Mucosa of rectum (tissue), 2 donors: Measurements from ENCODE around the gene SLC25A39.

ENCODE experiments used
- H3K27ac ChIP-seq, 2 donors: one replicate each; pipeline ENCODE4 v1.7.0; 2013; ENCODE audit warnings: inconsistent platforms in 2 of 2, low read depth in 2 of 2, low read length in 2 of 2
- H3K27me3 ChIP-seq, 2 donors: one replicate each; pipeline ENCODE4 v1.7.0; 2013; ENCODE audit warnings: low read length in 2 of 2; ENCODE audit not compliant: control insufficient read depth in 2 of 2, insufficient read depth in 2 of 2
- H3K36me3 ChIP-seq, 2 donors: one replicate each; pipeline ENCODE4 v1.7.0; 2013; ENCODE audit warnings: low read length in 2 of 2; ENCODE audit not compliant: control insufficient read depth in 2 of 2, insufficient read depth in 2 of 2
- H3K4me1 ChIP-seq, 2 donors: one replicate each; pipeline ENCODE4 v1.7.0; 2013; ENCODE audit warnings: low read length in 2 of 2, mild to moderate bottlenecking in 1 of 2; ENCODE audit not compliant: control insufficient read depth in 2 of 2, insufficient read depth in 2 of 2
- H3K4me3 ChIP-seq, 2 donors: one replicate each; pipeline ENCODE4 v1.7.0; 2013; ENCODE audit warnings: low read length in 2 of 2
- H3K9ac ChIP-seq, 2 donors: one replicate each; pipeline ENCODE4 v1.7.0; 2013; ENCODE audit warnings: low read length in 2 of 2, low read depth in 1 of 2, mild to moderate bottlenecking in 1 of 2
- H3K9me3 ChIP-seq, 2 donors: one replicate each; pipeline ENCODE4 v1.7.0; 2013; ENCODE audit warnings: low read length in 2 of 2; ENCODE audit not compliant: control insufficient read depth in 2 of 2
- donor health status: healthy.
- donor health status: Normal muscosa, but diverticular disease.

Gene SLC25A39

DNA sequence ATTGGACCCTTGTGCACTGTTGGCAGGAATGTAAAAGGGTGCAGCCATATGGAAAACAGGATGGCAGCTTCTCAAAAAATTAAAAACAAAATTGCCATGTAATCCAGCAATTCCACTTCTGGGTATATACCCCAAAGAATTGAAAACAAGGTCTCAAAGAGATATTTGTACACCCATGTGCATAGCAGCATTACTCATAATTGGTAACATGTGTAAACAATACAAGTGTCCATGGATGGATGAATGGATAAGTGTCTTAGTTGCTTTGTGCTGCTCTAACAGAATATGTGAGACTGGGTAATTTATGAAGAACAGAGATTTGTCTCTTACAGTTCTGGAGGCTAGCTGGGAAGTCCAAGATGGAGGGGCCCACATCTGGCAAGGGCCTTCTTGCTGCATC, 20.0 kb downstream of the SLC25A39 start:
- no peak overlapping the region for H3K4me3 ChIP-seq
- H3K9ac ChIP-seq = no peak overlapping the region
- no peak overlapping the region for H3K27ac ChIP-seq
- H3K27me3 ChIP-seq = peaks cover 2 to 13% of the 10 kb centered on the region in 2 donors
- H3K4me1 ChIP-seq = peaks cover 0 to 4% of the 10 kb centered on the region in 2 donors
- H3K36me3 ChIP-seq = no peaks in the 10 kb centered on the region
- no peaks in the 10 kb centered on the region for H3K9me3 ChIP-seq

- no peak overlapping the region for H3K4me3 ChIP-seq
- no peak overlapping the region for H3K27ac ChIP-seq
- H3K4me1 ChIP-seq = no peaks in the 10 kb centered on the region
- no peaks in the 10 kb centered on the region for H3K9me3 ChIP-seq
- H3K9ac ChIP-seq = no peak overlapping the region
- no peaks in the 10 kb centered on the region for H3K27me3 ChIP-seq
- no peaks in the 10 kb centered on the region for H3K36me3 ChIP-seq
These were observed 26.6 kb downstream of the SLC25A39 start for GRCh38 chr17:44297975-44298374.

DNA sequence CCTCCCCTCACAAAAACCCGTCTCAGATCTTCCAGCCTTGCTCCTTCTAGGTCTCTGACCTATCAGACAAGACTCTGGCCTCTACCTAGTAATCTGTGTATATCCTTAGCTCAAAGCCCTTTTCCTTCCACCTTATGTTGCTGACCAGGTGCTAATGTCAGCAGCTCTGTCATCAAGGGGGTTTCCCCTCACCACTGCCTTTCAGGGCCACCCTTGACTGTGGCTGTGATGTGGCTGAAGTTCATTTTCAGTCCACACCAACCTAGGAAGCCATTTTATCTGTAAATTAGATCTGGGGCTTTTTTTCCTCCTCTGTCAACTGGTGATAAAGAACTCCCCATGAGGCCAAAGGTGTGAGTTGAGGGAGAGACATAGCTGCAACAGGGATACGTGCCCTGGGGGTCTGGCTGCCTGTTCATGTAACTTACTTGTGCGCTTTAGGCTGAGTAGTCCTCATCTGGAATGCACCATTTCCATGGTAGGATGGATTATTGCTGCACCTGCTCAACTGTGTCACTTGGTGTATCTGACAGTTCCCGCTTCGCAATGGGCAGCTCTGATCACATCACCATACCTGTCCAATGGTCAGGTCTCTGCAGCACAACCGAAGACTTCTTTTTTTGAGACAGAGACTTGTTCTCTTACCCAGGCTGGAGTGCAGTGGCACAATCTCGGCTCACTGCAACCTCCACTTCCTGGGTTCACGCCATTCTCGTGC, 31.0 kb downstream of the SLC25A39 start:
- H3K36me3 ChIP-seq = no peaks in the 10 kb centered on the region
- H3K4me3 ChIP-seq = no peak overlapping the region
- no peak overlapping the region for H3K27ac ChIP-seq
- H3K9me3 ChIP-seq = no peaks in the 10 kb centered on the region
- H3K4me1 ChIP-seq = no peaks in the 10 kb centered on the region
- no peak overlapping the region for H3K9ac ChIP-seq
- no peaks in the 10 kb centered on the region for H3K27me3 ChIP-seq

DNA sequence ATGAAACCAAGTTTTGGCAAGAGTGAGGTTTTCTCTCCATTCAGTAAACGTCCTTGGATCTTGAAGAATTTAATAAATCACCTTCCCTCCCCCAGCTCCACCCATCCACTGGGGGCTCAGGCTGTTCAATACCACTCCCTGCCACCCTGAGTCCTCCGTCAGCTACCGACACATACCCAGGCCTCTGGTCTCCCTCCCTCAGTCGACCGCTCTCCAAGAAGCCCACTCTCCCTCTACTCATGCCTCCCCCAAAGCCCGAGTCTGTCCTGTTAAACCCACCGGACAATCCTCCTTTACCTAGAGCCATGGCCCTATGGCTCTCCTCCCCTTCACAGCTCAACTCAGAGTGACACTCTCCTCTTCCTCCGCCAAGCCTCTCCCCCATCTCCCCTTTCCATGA, 37.0 kb downstream of the SLC25A39 start:
- Histone ChIP-seq H3K27me3 (peaks cover 0 to 2% of the 10 kb centered on the region in 2 donors), H3K9ac (no peak overlapping the region), H3K36me3 (no peaks in the 10 kb centered on the region), H3K4me1 (no peaks in the 10 kb centered on the region), H3K9me3 (no peaks in the 10 kb centered on the region), H3K4me3 (no peak overlapping the region), H3K27ac (no peak overlapping the region)

- peaks cover 10 to 11% of the 10 kb centered on the region in 2 donors for H3K4me1 ChIP-seq
- H3K9me3 ChIP-seq = no peaks in the 10 kb centered on the region
- peaks cover 0 to 2% of the 10 kb centered on the region in 2 donors for H3K27me3 ChIP-seq
- no peak overlapping the region for H3K4me3 ChIP-seq
- H3K27ac ChIP-seq = no peak overlapping the region
- no peaks in the 10 kb centered on the region for H3K36me3 ChIP-seq
- H3K9ac ChIP-seq = no peak overlapping the region
These were observed 40.6 kb downstream of the SLC25A39 start for GRCh38 chr17:44284024-44284400.

GRCh38 chr17:44283344-44284023, 41.1 kb downstream of the SLC25A39 start:
- no peak overlapping the region for H3K27ac ChIP-seq
- H3K9ac ChIP-seq = no peak overlapping the region
- peaks cover 0 to 2% of the 10 kb centered on the region in 2 donors for H3K27me3 ChIP-seq
- no peaks in the 10 kb centered on the region for H3K9me3 ChIP-seq
- H3K4me3 ChIP-seq = no peak overlapping the region
- peaks cover 10 to 11% of the 10 kb centered on the region in 2 donors for H3K4me1 ChIP-seq
- no peaks in the 10 kb centered on the region for H3K36me3 ChIP-seq

DNA sequence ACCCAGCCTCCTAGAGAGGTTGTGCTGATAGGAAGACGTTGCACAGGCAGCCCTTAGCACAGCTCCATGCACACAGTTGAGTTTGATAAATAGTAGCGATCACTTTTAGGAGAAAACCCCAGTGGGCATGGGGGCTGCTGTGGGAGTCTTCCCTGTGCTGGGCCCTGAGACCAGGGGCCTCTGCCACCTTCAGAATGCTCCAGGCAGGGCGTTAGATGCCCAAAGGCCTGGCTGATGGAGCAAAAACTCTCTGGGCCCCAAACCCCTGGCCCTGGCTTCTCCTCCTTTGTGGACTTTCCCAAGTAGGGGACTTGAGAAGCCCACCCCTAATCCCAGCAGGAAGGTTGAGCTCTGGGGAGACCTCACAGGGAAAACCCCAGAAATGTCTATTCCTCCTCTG, 42.4 kb downstream of the SLC25A39 start:
- peaks cover 10 to 11% of the 10 kb centered on the region in 2 donors for H3K4me1 ChIP-seq
- no peak overlapping the region for H3K27ac ChIP-seq
- no peak overlapping the region for H3K4me3 ChIP-seq
- H3K27me3 ChIP-seq = peaks cover 0 to 2% of the 10 kb centered on the region in 2 donors
- no peak overlapping the region for H3K9ac ChIP-seq
- no peaks in the 10 kb centered on the region for H3K36me3 ChIP-seq
- no peaks in the 10 kb centered on the region for H3K9me3 ChIP-seq

DNA sequence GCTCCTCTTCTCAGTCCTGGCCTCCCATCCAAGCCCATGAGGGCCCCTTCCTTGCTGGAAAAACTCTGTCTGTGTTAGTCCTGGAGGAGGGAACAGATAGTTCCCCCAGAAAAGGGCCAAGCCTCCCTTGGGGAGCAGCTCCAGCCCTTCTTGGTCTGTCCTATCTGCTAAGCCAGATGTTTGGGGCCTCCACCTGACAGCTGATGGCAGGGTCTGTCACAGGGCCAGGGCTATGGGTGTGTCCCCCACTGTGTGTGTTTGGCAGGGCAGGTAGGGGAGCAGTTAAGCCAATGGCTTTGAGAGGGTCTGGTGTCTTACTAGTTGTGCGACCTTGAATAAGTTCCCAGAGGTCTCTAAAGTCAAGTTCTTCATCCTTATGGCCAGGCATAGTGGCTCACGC, 43.1 kb downstream of the SLC25A39 start:
- Histone ChIP-seq H3K9me3 (no peaks in the 10 kb centered on the region), H3K27me3 (peaks cover 0 to 2% of the 10 kb centered on the region in 2 donors), H3K4me1 (peaks cover 10 to 11% of the 10 kb centered on the region in 2 donors), H3K36me3 (no peaks in the 10 kb centered on the region), H3K9ac (no peak overlapping the region), H3K27ac (no peak overlapping the region), H3K4me3 (no peak overlapping the region)

GRCh38 chr17:44280392-44280937, 44.2 kb downstream of the SLC25A39 start:
- Histone ChIP-seq H3K36me3 (no peaks in the 10 kb centered on the region), H3K27ac (peak overlapping the region; percentile 46 to 72), H3K9me3 (no peaks in the 10 kb centered on the region), H3K27me3 (peaks cover 0 to 2% of the 10 kb centered on the region in 2 donors), H3K4me3 (no peak overlapping the region), H3K9ac (no peak overlapping the region), H3K4me1 (peaks cover 10 to 11% of the 10 kb centered on the region in 2 donors)

DNA sequence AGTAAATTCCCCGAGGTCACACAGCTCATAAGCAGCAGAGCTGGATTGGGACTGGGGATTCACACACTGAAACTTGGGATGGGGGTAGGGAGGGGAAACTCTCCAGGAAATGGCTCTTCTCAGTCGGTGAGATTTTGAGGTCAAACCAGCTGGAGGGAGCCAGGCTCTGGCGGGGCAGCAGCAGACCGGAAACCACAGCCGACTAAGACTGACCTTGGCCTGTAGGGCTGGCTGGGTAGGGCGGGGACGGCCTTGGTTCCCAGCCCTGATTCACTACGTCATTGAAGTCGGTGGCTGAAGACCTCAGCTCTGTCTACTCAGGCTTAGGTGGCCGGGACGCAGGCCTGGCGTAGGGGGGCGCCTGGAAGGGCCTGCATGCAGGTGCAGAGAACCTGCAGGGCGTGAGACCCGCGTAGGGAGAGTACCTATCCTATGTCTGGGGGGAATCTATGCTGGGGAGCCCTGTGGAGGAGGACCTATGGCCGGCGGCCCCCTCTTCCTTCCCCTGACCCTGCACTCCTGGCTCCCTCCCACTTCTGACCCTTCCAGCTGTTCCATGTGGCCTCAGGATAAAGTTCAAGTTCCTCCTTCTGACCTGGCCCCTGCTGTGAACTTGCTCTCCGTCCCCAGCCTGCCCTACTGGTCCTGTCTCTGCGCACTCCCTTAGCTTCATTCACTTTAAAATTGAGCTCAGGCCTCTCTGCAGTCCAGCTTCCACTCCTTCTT, 44.8 kb downstream of the SLC25A39 start:
- Histone ChIP-seq H3K36me3 (no peaks in the 10 kb centered on the region), H3K27me3 (peaks cover 0 to 2% of the 10 kb centered on the region in 2 donors), H3K9me3 (no peaks in the 10 kb centered on the region), H3K27ac (peak overlapping the region; percentile 46 to 72), H3K4me3 (no peak overlapping the region), H3K9ac (peak overlapping the region in 1 of 2 donors; percentile 58), H3K4me1 (peaks cover 10 to 11% of the 10 kb centered on the region in 2 donors)
